H7 (cell line): ENCODE results near the gene ZNF225. TPM values are rescaled to one million over a fixed set of nuclear protein-coding genes. Genes with fewer than 3 reads are reported as not detected.

Source experiments
- DNase-seq: peaks from one replicate; pipeline ENCODE4 v3.0.0; 2012
- H3K27me3 ChIP-seq: 2 replicates; pipeline ENCODE4 v1.6.0; 2011; ENCODE audit warnings: mild to moderate bottlenecking, low read length; ENCODE audit not compliant: control insufficient read depth, insufficient read depth
- H3K36me3 ChIP-seq: replicated peaks from 2 replicates; pipeline ENCODE4 v1.5.1; 2011; ENCODE audit warnings: low read length; ENCODE audit not compliant: control insufficient read depth, insufficient read depth
- H3K4me3 ChIP-seq: 2 replicates; pipeline ENCODE4 v1.5.1; 2011; ENCODE audit warnings: low read depth, mild to moderate bottlenecking, control low read depth, low read length, moderate library complexity; ENCODE audit not compliant: insufficient read depth
- total RNA-seq: library from RNA; depleted of rRNA; stranded (reverse); fragments of >200 nt; shearing (Covaris generic); gene quantifications from 2 replicates; pipeline ENCODE4 v1.2.3, GENCODE V29; 2014; rRNA removed

ZNF225 gene
- total RNA-seq = 2.4 and 3.8 TPM in 2 replicates

DNA sequence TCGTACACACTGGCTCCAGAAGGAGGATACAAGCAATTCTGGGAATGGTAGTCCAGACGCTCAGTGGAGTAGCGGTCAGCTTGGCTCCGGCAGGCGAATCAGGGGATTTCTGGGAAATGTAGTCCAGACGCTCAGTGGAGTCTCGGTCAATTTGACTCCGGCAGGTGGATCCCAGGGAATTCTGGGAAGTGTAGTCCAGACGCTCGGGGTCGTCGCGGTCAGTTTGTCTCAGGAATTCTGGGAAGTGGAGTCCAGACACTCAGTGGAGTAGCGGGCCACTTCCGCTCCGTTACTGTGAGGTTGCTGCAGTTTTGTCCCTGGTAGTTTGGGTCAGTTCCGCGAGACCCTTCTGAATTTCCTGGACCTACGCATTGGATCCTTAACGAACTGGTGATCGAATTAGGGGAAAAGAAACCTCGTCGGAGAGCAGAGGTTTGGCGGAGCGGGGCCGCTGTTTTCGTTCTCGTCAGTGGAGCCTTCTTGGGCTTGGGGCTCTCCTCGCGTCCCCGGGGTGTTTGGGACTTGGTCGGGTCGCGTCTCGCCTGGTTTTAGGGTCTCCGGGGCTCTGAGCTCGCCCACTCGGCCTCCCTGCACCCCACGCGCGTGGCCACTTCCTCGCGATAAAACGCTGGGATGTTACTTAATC, at the start of gene ZNF225:
ZNF225 (plus strand) TSS at position 262 of the 646 bp plus-strand sequence. CDS start 2,429 bp downstream, outside the sequence.
- DNase-seq = peak; percentile 87
- peak within 1 kb of the TSS; percentile 65 for H3K4me3 ChIP-seq
- no peaks in the 10 kb centered on the region for H3K27me3 ChIP-seq
- peaks cover 1% of the 10 kb centered on the region for H3K36me3 ChIP-seq

DNA sequence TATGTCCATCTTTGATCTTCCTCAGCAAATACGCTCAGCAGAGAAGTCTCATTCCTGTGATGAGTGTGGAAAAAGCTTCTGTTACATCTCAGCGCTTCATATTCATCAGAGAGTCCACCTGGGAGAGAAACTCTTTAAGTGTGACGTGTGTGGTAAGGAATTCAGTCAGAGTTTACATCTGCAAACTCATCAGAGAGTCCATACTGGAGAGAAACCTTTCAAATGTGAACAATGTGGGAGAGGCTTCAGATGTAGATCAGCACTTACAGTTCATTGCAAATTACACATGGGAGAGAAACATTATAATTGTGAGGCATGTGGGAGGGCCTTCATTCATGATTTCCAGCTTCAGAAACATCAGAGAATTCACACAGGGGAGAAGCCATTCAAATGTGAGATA, 46.9 kb upstream of the ZNF225 start:
- H3K27me3 ChIP-seq = no peaks in the 10 kb centered on the region
- no peak for DNase-seq
- H3K4me3 ChIP-seq = no peak overlapping the region
- H3K36me3 ChIP-seq = peaks cover 15% of the 10 kb centered on the region

DNA sequence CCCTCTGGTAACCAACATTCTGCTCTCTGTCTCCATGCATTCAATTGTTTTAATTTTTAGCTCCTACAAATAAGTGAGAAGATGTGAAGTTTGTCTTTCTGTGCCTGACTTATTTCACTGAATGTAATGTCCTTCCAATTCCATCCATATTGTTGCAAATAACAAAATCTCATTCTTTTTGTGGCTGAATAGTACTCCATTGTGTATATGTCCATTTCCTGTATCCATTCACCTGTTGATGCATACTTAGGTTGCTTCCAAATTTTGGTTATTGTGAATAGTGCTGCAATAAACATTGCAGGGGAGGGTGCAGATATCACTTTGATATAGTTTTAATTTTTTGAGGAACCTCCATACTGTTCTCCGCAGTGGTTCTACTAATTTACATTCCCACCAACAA, 43.8 kb upstream of the ZNF225 start:
- DNase-seq = no peak
- H3K4me3 ChIP-seq = no peak overlapping the region
- H3K36me3 ChIP-seq = peaks cover 7% of the 10 kb centered on the region
- peaks cover 12% of the 10 kb centered on the region; the same call in 1 of the 2 replicates for H3K27me3 ChIP-seq

DNA sequence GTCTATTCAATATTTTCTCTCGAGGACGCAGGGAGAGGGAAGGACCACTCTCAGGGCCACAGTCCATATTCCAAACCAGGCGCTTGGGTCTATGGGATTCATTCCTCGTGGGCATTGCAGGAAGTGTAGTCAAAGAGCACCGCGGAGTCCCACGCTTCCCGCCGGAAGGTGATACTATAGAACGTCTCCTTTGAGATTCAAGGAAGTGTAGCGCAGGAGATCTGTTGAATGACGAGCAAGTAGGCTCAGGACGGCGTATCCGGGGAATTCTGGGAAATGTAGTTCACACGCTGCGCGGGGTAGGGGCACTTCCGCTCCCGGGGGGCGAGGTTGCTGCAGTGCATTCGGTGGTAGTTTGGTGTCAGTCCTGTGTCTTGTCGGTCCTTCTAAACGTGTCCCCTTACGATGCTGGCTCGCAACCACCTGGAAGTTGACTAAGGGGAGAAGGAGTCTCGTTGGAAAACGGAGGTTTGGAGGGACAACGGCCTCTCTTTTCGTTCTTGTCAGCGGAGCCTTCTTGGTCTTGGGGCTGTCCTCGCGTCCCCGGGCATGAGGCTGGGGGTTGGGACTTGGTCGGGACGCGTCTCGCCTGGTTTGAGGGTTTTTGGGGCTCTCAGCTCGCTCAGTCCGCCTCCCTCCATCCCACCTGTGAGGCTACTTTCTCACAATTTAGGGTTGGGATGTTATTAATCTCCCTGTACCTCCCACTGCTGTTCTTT, 41.2 kb upstream of the ZNF225 start, which contains the start of gene ZNF284:
ZNF284 (plus strand) TSS at position 336 of the 719 bp plus-strand sequence. CDS start 4,231 bp downstream, outside the sequence.
- Histone ChIP-seq H3K4me3 (peak within 1 kb of the TSS; percentile 70), H3K36me3 (no peaks in the 10 kb centered on the region), H3K27me3 (peaks cover 12% of the 10 kb centered on the region; the same call in 1 of the 2 replicates)
- DNase-seq = peak; percentile 89

DNA sequence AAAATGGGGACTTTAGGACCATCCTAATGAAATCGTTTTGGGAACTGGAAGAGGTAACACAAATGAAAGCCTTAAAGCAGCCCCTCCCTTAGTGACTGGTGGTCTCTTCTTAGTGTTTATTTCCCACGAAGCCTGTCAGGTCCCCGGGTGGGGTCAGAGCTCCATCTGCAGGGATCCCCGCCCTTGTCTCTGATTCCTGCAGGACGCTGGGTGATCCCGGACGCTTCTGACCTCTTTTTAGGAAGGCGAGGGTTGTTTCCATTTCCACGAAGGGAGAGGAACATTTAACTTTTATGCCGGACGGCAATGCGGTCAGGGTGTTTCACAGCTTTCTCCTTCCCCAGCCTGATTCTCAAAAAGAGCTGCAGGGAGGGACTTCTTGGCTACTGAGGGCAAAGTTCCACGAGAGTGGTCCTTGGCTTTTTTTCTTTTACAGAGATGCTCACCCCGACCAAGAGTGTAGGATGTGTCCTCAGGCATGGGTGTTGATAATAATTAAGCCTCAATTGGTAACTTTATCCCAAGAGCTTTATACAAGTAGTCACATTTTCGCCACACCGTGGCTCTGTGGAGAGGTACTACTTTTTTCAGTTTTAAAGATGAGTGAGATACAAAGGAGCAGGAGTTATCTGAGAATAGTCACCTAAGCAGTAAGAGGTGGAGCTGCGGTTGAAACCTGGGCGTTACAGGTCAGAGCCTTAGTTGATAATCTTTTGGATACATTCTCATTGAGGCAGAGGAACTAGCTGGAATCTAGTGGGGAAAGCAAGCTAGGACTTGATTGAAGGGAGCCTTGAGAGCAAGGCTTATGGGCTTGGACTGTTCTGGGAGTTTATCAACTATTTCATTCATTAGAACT, 40.4 kb upstream of the ZNF225 start:
- peak overlapping the region; percentile 70 for H3K4me3 ChIP-seq
- peak; percentile 35 for DNase-seq
- peaks cover 12% of the 10 kb centered on the region; the same call in 1 of the 2 replicates for H3K27me3 ChIP-seq
- no peaks in the 10 kb centered on the region for H3K36me3 ChIP-seq

DNA sequence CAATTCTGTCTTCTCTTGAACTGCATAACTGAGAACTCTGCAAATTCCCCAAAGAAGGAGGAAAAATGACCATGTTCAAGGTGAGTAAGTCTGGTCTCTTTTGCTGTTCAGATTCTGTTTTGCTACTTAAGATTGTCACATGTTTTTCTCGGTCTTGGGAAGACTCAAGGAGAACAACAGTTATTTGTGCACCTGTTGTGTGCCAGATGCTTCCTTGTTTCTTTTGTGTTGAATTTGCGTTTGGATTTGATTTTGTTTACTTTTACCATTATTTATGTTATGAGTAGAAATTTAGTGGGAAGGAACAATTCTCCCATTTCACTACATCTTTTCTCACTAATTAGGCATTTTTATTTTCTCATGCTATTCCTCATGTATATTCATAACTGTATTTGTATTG, 36.9 kb upstream of the ZNF225 start:
- no peak for DNase-seq
- Histone ChIP-seq H3K27me3 (peaks cover 12% of the 10 kb centered on the region; the same call in 1 of the 2 replicates), H3K36me3 (no peaks in the 10 kb centered on the region), H3K4me3 (no peak overlapping the region)

DNA sequence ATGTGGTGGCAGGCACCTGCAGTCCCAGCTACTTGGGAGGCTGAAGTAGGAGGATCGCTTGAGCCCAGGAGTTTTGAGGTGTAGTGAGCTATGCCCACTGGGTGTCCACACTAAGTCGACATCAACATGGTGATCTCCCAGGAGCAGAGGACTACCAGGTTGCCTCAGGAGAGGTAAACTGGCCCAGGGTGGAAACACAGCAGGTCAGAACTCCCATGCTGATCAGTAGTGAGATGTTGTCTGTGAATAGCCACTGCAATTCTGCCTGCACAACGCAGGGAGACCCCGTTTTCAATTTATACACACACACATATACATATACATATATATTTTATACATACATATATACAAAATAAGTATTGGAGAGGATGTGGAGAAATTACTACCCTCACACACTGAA, 21.1 kb upstream of the ZNF225 start:
- DNase-seq = no peak
- Histone ChIP-seq H3K36me3 (no peaks in the 10 kb centered on the region), H3K4me3 (no peak overlapping the region), H3K27me3 (no peaks in the 10 kb centered on the region)

DNA sequence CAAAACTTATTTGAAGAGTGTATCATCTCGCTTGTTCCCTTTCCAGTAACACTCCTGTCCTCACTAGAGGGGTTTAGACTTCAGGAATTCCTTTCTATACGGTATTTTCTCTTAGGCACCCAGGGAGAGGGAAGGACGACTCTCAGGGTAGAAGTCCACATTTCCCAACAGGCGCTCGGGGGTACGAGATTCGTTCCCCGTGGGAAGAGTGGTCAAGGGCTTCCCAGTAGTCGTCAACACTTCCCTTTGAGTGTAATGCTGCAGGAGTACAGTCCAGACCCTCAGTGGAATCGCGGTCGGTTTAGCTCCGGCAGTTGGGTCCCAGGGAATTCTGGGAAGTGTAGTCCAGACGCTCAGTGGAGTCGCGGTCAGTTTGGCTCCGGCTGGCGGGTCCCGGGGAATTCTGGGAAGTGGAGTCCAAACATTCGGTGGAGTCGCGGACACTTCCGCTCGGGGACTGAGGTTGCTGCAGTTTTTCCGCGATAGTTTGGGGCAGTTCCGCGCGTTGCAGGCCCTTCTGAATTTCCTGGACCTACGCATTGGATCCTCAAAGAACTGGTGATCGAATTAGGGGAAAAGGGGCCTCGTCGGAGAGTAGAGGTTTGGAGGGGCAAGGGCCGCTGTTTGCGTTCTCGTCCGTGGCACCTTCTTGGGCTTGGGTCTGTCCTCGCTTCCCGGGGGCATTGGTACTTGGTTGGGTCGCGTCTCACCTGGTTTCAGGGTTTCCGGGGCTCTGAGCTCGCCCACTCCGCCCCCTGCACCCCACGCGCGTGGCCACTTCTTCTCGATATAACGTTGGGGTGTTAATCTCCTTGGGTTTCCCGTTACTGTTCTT, 19.1 kb upstream of the ZNF225 start, which contains the start of gene ZNF224:
ZNF224 (plus strand) TSS at position 431 of the 835 bp plus-strand sequence. CDS start 3,513 bp downstream, outside the sequence.
- DNase-seq = peak; percentile 86
- no peaks in the 10 kb centered on the region for H3K27me3 ChIP-seq
- H3K4me3 ChIP-seq = peak within 1 kb of the TSS; percentile 66
- H3K36me3 ChIP-seq = no peaks in the 10 kb centered on the region

DNA sequence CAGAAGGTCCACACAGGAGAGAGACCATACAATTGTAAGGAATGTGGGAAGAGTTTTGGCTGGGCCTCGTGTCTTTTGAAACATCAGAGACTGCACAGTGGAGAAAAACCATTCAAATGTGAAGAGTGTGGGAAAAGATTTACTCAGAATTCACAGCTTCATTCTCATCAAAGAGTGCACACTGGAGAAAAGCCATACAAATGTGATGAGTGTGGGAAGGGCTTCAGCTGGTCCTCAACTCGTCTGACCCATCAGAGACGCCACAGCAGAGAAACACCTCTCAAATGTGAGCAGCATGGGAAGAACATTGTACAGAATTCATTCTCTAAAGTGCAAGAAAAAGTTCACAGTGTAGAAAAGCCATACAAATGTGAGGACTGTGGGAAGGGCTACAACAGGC, 5.4 kb upstream of the ZNF225 start:
- no peak for DNase-seq
- Histone ChIP-seq H3K4me3 (no peak overlapping the region), H3K27me3 (no peaks in the 10 kb centered on the region), H3K36me3 (peaks cover 23% of the 10 kb centered on the region)

DNA sequence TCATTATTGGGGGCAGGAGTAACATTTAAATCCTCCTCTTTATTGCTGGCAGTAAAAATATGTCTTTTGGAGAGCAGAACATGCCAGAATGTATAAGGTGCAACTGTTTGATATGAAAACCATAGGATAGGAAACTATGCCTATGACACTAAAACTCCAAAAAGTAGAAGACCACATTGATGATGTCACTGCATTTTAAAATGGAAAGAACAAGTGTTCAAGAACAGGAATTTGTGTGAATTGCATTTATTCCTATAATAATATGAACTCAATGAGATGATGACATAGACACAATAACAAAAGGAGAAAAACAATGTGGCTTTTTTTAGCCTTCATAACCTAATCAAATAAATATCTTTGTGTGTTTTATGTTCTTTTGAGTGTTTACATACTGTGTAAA, 3.7 kb upstream of the ZNF225 start:
- peaks cover 21% of the 10 kb centered on the region for H3K36me3 ChIP-seq
- H3K4me3 ChIP-seq = no peak overlapping the region
- no peaks in the 10 kb centered on the region for H3K27me3 ChIP-seq
- DNase-seq = no peak

DNA sequence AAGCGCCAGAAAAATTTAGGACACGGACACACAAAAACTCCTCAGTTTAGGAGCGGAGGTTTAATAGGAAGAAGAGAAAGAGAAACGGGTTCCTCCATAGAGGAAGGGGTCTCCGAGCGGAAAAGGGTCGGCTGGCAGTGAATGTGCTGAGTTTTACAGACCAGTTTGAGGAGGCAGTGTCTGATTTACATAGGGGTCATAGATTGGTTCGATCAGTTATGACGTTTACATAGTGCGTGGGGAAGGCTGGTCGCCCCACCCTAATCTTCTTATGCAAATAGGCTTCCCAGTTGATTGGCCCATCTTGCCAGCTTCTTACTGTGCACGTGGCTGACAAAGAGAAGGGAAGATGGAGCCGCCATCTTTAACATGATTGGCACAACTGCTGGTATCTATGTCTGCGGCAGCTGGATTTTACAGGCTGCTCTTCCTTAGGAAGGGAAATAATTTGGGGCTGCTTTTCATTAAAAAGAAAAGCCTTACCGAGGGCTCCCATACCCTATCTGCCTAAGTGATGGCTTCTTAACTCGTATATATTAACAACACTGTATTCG, 1.2 kb upstream of the ZNF225 start:
- peak; percentile 38 for DNase-seq
- no peaks in the 10 kb centered on the region for H3K27me3 ChIP-seq
- peak overlapping the region; percentile 65 for H3K4me3 ChIP-seq
- peaks cover 10% of the 10 kb centered on the region for H3K36me3 ChIP-seq

DNA sequence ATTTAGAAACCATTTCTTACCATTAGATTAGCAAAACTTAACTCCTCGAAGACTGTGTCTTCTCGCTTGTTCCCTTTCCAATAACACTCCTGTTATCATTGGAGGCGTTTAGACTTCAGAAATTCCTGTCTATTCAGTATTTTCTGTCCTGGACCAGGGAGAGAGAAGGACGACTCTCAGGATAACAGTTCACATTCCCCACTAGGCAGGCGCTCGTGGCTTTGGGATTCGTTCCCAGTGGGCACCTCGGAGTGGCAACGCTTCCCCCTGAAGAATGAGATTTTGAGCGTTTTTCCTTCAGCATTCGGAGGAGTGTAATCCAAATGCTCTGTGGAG, 429 bp upstream of the ZNF225 start:
- Histone ChIP-seq H3K27me3 (no peaks in the 10 kb centered on the region), H3K4me3 (peak overlapping the region; percentile 65), H3K36me3 (peaks cover 4% of the 10 kb centered on the region)
- no peak for DNase-seq

DNA sequence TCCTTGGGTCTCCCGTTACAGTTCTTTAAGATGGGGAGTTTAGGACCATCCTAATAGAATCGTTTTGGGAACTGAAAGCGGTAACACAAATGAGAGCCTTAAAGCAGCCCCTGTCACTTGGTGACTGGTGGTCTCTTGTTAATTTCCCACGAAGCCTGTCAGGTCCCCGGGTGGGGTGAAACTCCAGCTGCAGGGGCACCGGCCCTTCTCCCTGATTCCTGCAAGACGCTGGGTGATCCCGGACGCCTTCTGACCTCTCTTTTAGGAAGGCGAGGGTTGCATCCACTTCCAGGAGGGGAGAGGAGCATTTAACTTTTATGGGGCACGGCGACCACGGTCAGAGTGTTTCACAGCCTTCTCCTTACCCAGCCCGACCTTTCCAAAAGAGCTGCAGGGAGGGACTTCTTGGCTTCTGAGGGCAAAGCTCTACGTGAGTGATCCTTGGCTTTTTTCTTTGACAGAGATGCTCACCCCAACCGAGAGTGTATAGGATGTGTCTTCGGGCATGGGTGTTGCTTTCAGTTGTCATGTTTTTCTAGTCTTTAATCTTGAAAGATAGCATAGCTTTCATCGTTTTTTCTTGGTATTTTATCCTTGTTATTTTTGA, 688 bp downstream of the ZNF225 start:
- no peaks in the 10 kb centered on the region for H3K27me3 ChIP-seq
- peaks cover 4% of the 10 kb centered on the region for H3K36me3 ChIP-seq
- peak overlapping the region; percentile 63 for H3K4me3 ChIP-seq
- DNase-seq = peak; percentile 47
